G401.6 (cell line): Measurements from ENCODE around the gene E2F4.

ENCODE experiments used
- FAIRE-seq: peaks from 2 replicates; lab custom pipeline; 2012; peaks lifted over from hg19 to GRCh38; lab: Jason Lieb, UNC

The E2F4 gene

DNA sequence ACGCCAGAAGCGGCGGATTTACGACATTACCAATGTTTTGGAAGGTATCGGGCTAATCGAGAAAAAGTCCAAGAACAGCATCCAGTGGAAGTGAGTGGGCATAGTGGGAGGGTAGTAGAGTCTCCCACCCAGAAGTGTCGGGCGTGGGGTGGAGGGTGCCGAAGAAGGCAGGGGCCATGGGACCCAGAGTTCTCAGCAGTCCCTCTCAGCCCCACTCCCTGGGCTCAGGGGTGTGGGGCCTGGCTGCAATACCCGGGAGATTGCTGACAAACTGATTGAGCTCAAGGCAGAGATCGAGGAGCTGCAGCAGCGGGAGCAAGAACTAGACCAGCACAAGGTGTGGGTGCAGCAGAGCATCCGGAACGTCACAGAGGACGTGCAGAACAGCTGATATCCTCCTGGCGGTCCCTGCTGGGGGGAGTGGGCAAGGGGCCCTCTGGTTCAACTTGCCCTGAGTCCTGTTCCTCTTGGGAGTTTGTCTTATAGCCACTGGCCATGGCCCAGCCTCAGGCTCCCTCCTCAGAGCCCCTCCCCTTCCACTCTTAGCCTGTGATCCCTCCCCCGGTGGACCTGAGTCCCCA lies 916 bp downstream of the E2F4 start:
- FAIRE-seq: no peak

DNA sequence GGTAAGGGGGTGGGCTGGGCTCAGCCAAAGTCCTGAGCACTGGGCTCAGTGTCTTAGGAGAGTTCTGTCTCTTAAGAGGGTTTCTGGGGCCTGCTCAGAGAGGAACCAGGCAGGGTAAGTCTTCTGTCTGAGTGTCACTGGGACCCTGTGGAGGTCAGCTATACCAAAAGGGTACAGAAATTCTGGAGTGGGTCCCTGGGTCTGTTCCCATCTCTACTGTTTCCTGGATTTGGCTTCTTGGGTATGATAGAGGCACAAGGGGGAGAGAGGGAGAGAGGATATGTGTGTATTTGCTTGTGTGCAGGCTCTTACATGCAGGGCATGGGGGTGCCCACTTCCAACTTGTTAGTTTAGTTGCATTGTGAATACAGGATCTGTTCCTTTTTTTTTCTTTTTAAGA lies 1.6 kb downstream of the E2F4 start:
- no peak for FAIRE-seq

DNA sequence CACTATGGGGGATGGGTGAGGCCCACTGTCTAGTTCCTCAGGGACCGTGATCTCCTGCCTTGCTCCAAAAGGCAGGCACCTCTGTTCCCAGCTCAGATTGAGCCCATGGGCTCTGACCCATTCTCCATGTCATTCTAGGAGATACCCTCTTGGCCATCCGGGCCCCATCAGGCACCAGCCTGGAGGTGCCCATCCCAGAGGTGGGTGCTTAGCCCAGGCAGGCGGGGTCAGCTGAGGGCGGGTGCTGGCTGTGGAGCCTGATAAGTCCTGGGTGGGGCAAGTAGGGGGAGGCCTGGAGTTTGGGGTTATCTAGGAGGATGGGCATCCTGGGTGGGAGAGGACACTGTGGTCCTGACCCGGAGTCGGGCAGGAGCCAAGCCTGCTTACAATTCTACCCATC lies 2.3 kb downstream of the E2F4 start:
- FAIRE-seq: no peak

DNA sequence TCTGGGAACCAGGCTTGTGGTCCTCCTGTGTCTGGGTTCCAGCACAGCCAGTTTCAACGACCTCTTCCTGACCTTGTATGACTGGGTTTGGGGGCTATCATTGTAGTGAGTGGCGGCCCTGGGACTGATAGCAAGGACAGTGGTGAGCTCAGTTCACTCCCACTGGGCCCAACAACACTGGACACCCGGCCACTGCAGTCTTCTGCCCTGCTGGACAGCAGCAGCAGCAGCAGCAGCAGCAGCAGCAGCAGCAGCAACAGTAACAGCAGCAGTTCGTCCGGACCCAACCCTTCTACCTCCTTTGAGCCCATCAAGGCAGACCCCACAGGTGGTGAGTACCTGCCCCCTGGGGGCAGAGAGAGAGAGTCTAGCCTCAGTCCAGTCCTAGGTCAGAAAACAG lies 3.7 kb downstream of the E2F4 start:
- FAIRE-seq: no peak

DNA sequence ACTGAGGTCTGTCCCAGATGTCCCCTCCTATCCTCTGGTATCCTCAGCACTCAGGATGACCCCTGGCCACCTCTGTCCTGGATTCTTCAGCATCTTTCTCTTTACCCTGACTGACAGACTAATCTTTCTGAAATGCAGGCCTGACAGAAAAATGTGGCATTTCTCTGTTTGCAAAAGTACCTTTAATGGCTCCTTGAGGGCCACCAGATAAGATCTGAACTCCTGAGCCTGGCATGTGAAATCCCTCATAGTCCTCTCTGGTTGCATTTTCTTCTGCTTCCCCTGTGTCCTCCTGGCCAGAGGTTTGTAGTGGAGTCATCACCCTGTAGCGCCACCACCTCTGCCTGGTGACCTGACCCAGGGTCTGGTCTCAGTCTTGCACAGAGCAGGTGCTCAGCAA lies 4.9 kb downstream of the E2F4 start:
- no peak for FAIRE-seq

DNA sequence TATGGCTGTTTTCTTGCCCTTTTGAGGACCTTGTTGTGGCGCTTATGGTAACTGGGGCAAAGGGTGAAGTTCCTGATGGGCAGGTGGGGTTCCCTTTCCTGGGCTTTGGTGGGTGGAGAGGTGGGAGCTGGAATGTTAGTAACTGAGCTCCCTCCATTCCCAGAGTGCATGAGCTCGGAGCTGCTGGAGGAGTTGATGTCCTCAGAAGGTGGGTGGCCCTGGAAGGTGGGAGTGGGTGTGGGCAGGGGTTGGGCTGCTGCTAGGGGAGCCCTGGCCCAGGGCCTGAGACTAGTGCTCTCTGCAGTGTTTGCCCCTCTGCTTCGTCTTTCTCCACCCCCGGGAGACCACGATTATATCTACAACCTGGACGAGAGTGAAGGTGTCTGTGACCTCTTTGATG lies 5.7 kb downstream of the E2F4 start:
- FAIRE-seq: no peak

DNA sequence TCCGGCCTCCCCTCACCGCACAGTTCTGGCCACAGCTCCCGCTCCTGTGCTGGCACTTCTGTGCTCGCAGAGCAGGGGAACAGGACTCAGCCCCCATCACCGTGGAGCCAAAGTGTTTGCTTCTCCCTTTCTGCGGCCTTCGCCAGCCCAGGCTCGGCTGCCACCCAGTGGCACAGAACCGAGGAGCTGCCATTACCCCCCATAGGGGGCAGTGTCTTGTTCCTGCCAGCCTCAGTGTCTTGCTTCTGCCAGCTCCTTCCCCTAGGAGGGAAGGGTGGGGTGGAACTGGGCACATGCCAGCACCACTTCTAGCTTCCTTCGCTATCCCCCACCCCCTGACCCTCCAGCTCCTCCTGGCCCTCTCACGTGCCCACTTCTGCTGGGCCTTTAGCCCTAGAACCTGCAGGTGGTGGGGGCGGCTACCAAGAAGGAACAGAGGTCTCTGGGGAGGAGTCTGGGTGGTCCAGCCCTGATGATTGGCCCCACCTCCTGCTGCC lies 6.3 kb downstream of the E2F4 start:
- no peak for FAIRE-seq

DNA sequence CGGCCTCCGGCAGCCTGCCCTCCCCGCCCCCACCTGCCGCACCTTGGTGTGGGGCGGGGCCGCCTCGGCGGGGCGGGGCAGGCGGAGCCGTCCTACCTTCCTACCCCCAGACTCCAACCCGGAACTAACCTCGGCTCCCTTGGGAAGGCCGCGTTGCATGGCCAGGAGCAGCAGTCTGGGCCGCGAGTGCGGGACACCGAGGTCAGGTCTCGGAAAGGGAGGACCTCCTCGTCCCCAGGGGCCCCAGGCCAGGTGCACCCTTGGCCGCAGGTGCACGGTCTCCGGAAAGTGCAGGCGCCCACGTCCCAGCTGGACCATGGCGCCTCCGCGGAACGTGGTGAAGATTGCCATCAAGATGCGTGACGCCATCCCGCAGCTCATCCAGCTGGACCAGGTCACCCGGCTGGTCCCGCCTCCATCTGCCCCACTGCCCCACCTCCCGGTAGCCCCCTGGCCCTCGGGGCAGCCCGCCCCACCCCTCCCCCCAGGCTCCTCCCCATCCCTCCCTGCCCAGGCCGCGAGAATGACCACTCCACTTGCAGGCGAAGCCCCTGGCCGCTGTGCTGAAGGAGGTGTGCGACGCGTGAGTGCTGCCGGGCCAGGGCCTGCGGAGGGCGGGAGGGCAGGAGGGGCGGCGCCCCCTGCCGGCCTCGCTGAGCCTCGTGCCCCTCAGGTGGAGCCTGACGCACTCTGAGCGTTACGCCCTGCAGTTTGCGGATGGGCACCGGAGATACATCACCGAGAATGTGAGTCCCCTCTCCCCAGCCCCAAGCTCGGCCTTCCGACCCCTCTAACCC lies 7.3 kb downstream of the E2F4 start, which contains the start of gene ELMO3:
Gene ELMO3, plus strand, starts transcription at position 121 of the 797 bp plus-strand sequence. Its CDS starts 196 bp downstream, at position 317.
- no peak for FAIRE-seq

DNA sequence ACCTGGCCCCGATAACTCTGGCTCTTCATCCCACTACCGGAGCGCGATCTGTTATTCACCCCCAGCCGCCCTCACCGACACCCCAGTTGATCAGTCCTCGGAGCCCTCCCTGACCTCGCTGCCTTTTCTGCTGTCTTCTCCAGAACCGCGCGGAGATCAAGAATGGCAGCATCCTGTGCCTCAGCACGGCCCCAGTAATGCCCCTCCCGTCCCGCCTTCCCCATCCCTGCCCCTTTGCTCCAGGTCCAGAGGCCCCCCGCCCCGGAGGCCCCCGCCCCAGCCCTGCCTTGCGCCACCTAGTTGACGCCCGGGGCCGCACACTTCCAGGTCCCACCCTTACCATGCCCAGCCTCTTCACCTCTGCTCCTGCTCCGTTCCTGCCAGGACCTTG lies 7.8 kb downstream of the E2F4 start:
- FAIRE-seq: no peak

DNA sequence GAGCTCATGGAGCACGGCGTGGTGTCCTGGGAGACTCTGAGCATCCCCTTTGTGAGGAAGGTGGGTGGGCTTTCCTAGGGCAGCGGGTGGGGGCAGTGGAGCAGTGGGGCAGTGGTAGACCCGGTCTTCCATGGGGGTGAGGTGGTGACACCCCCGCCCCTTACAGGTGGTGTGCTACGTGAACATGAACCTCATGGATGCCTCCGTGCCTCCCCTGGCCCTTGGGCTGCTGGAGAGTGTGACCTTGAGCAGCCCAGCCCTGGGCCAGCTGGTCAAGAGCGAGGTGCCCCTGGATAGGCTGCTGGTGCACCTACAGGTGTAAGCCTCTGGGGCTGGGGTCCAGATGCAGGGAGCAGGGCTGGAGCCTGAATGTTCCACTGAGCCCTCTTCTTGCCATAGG lies 8.5 kb downstream of the E2F4 start:
- FAIRE-seq: no peak

DNA sequence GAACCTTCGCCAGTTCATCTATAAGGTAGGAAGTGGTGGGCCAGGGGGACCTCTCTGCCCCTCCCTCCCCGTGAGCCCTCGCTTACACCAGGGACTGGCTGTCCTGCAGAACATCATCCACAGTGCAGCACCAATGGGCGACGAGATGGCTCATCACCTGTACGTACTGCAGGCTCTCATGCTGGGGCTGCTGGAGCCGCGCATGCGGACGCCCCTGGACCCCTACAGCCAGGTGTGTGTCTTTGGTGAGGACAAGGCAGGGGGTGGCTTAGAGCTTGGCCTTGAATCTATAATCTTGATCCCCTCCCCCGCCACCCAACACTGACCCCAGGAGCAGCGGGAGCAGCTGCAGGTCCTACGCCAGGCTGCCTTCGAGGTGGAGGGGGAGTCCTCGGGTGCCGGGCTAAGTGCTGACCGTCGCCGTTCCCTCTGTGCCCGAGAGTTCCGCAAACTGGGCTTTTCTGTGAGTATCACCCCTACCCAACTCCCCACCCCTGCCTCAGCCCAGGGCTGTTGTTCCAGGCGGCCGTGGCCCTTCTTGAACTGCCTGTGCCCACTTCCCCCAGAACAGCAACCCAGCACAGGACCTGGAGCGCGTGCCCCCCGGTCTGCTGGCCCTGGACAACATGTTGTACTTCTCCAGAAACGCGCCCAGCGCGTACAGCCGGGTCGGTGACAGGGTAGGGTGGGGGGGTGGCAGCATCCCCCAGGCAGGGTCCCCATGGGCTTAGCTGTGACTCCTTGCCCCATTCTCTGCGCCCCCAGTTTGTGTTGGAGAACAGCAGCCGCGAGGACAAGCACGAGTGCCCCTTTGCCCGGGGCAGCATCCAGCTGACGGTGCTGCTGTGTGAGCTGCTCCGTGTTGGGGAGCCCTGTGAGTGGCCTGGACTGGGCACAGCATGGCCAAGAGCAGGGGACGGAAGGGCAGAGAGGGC lies 9.7 kb downstream of the E2F4 start:
- FAIRE-seq: no peak

DNA sequence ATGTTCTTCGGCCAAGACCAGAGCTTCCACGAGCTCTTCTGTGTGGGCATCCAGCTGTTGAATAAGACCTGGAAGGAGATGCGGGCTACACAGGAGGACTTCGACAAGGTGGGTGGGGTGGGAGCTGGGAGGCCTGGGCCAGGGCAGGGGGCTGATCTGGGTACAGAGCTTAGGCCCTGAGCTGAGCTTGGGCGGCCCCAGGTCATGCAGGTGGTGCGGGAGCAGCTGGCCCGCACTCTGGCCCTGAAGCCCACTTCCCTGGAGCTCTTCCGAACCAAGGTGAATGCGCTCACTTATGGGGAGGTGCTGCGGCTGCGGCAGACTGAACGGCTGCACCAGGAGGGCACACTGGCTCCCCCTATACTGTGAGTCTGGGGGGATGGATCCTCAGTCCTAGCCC lies 10.5 kb downstream of the E2F4 start:
- FAIRE-seq: no peak

DNA sequence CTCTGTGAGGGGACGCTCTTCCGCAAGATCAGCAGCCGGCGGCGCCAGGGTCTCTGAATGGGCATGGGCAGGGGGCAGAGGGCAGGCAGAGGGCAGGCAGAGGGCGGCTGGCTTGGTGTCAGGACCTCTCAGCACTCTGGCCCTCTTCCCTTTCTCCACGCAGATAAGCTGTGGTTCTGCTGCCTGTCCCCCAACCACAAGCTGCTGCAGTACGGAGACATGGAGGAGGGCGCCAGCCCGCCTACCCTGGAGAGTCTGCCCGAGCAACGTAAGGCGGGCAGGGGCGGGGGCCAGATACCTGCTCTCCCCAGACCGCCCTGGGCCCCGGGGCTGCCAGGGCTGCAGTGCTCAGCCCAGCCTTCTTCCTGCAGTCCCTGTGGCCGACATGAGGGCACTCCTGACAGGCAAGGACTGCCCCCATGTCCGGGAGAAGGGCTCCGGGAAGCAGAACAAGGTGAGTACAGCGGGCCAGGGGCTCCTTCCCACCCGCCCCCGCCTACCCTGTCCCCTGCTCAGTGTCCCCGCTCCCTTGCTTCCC lies 11.1 kb downstream of the E2F4 start:
- FAIRE-seq: no peak

DNA sequence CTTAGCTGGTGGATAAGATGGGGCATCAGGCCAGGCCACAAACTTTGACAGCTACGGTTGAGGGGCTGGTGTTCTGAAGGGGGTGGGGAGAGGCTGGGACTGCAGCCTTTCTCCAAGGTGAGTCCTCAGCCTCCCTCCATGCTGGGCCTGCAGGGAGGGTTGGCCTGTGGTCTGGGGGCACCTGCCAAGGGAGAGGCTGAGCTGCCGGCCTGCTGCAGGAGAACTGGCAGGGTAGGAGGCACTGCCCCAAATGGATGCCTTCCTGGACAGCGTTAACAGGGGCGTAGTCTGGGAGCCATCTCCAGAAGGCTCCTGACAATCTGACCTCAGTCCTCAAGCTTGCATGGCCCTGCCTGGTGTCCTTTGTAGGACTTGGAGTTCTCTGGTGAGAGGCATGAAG lies 12.1 kb downstream of the E2F4 start:
- no peak for FAIRE-seq

DNA sequence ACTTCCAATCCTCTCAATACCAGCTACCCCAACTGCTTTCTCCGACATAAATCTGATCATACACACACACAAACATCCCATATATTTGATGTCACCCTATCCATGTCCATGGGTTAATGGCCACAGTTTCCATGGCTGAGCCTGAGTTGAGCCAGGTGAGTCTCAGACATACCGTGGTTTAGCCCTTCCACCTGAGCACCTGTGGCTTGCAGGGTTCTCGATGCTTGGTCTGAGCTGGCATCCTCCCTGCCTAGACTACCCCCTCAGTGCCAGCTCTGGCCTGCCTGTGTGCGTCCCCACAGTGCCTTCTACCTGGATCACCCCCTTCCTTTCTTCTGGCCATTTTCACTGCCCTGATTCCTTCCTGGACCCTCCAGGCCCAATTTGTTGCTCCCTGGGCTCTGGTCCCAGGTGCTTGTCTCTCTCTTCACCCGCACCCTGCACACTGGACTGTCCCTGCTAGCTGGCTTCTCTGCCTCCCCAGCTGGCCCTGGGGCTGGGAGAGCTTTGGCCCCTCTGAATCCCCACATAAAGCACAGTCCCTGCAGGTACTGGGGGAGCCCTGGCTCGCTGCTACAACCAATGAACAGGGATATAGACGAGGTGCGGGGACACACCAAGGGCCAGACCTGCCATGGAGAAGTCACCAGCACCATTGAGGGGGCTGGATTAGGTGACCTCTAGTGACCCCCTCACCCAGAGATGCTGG lies 14.3 kb downstream of the E2F4 start:
- no peak for FAIRE-seq

DNA sequence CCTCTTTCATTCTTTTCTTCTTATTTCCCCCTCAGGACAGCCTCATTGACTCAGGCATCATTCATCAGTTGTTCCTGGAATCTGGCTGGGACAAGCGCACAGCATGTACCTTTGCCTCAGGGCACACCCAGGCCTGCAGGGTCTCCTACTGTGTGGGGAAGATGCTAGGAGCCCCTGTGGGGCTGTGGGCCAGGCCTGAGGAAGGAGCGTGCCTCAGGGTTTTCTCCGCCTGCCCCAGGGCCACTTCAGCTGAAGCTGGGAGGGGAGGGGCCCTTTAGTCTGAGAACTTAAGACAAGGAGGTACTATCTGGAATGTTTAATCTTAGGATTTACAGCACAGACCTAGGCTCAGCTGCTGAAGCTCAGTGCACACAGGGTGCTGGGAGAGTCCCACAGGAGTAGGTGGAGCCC lies 14.9 kb downstream of the E2F4 start:
- FAIRE-seq: no peak

DNA sequence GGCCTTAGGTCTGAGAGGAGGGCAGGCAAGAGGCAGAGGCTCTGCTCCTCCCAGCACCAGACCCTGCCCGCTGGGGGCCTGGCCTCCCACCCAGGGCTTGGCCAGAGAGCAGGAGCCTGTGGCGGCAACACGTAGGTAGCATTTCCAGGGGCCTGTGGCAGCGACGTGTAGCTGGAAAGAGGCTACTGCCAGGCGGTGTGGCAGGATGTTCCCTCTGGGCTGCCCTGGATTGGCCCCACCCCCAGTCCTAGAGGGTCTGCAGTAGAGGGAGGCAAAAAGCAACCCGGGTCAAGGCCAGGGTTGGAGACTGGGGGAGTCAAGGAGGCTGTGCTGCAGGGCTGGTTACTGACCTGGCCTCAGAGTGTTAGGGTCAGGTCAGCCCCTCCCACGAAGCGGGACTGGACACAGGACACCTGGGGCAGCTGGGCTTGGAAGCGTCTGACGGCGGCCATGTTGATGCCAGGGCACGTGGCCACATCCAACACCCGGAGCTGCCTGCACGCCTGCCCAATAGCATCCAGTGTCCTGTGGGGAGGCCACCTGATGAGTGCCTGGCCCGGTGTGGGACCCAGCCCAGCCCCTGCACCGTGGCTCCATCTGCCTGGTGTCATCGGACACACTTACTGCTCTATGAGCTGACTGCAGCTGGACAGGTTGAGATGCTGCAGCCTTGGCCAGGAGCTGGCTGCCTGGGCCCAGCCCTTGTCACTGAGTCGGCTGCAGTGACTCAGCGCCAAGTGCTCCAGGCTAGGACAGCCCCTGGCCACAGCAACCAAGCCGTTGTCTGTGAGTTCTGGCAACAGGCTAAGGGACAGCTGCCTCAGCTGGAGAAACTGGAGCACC lies 15.5 kb downstream of the E2F4 start:
- no peak for FAIRE-seq

DNA sequence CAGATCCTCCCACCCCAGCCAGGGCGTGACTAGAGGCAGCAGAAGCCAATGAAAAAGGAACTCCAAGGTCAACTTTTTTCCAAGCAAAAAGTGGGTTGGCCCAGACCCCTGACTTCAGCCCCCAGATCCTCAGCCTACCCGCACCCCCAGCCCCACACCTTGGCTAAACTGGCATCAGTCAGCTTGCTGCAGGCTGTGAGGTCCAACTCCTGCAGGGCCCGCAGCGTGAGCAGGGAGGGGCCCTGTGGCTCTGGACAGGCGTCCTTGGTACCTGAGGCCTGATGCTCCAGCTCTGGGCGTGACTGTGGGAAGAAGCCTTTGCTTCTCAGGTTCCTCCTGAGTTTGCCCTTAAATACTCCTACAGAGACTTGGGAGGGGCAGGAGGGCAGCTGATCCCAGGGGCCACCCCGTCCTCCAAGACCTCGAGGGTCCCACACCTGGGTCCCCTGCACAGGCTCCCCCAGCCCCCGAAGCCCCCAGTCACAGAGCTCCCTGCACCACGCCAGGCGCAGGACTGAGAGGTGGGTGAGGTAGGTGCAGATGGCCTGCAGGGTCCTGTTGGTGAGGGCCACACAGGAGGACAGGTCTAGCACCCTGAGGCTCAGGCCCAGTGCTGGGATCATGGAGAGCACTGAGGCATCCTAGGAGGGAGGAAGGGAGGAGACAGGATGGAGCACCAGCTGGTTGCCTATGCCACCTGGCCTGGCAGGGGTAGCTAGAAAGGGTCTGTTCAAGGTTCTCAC lies 16.4 kb downstream of the E2F4 start:
- no peak for FAIRE-seq

DNA sequence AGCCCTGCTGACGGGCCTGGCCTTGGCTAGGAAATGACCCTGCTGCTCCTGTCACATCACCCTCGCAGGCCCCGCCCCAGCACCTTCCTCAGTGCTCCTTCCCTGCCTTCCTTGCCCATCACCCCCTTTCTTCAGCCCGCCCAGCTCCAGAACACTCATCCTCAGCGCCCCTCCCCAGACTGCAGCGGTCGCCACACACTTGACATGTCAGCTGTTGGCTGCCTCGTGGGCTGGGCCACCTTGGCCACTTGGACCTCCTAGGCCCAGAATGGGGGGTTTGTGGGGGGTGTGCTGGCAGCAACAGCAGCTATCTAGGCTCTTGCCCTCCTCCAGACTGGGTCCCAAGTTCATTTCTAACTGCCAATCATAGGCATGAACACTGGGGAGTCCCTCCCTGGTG lies 17.6 kb downstream of the E2F4 start:
- no peak for FAIRE-seq
